Measurements from ENCODE around the gene HS3ST5.

Gene HS3ST5

GRCh38 chr6:114375541-114376192 is 32.8 kb upstream of the HS3ST5 start:
- no peak for DNase-seq (ENCODE audit: low read depth)
- H3K4me3 ChIP-seq (ENCODE audit: control insufficient read depth, low read depth, low read length) = no peak overlapping the region
- no peak for TF ChIP-seq CTCF (IDR thresholded peaks at IDR 0.05; ENCODE audit: control insufficient read depth, insufficient read depth, low read depth, low read length, missing control alignments)

GRCh38 chr6:114367315-114367961 is 24.6 kb upstream of the HS3ST5 start:
- no peak for TF ChIP-seq CTCF (IDR thresholded peaks at IDR 0.05; ENCODE audit: control insufficient read depth, insufficient read depth, low read depth, low read length, missing control alignments)
- no peak overlapping the region for H3K4me3 ChIP-seq (ENCODE audit: control insufficient read depth, low read depth, low read length)
- DNase-seq (ENCODE audit: low read depth) = no peak

- DNase-seq (ENCODE audit: low read depth) = no peak
- no peak for TF ChIP-seq CTCF (IDR thresholded peaks at IDR 0.05; ENCODE audit: control insufficient read depth, insufficient read depth, low read depth, low read length, missing control alignments)
- no peak overlapping the region for H3K4me3 ChIP-seq (ENCODE audit: control insufficient read depth, low read depth, low read length)
Measured at GRCh38 chr6:114366899-114367298, 24.1 kb upstream of the HS3ST5 start.

GRCh38 chr6:114364301-114364700 is 21.5 kb upstream of the HS3ST5 start:
- TF ChIP-seq CTCF (IDR thresholded peaks at IDR 0.05; ENCODE audit: control insufficient read depth, insufficient read depth, low read depth, low read length, missing control alignments) = no peak
- H3K4me3 ChIP-seq (ENCODE audit: control insufficient read depth, low read depth, low read length) = no peak overlapping the region
- no peak for DNase-seq (ENCODE audit: low read depth)

- no peak overlapping the region for H3K4me3 ChIP-seq (ENCODE audit: control insufficient read depth, low read depth, low read length)
- no peak for DNase-seq (ENCODE audit: low read depth)
- no peak for TF ChIP-seq CTCF (IDR thresholded peaks at IDR 0.05; ENCODE audit: control insufficient read depth, insufficient read depth, low read depth, low read length, missing control alignments)
Measured at GRCh38 chr6:114362957-114363356, 20.1 kb upstream of the HS3ST5 start.

- no peak overlapping the region for H3K4me3 ChIP-seq (ENCODE audit: control insufficient read depth, low read depth, low read length)
- DNase-seq (ENCODE audit: low read depth) = no peak
- TF ChIP-seq CTCF (IDR thresholded peaks at IDR 0.05; ENCODE audit: control insufficient read depth, insufficient read depth, low read depth, low read length, missing control alignments) = no peak
Measured at GRCh38 chr6:114362396-114362795, 19.6 kb upstream of the HS3ST5 start.

All from AG09309 (cell line).